Measurements from ENCODE around the gene MIER3. TPM values are rescaled to one million over a fixed set of nuclear protein-coding genes. Genes with fewer than 3 reads are reported as not detected.

The MIER3 gene
- total and polyA plus RNA-seq, 8 donors = 3.9 to 30.8 (median 8.9) TPM

DNA sequence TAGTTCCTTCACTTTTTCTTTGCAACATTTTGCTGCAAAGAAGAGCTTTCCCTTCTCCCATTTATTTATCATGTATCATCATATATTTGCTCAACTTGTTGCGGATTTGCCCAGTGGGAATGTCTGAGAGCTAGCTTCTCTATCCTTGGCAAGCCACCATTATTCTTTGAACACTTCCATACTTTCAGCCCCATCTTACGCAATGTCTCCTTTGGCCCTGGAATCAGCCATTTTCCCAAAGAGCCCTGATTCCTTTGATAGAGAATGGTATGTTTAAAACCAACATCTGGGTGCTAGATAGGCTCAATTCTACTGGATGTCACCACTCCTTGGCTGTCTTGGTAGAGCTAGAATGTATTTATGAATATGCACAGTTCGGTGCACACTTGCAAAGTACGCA is 55.2 kb downstream of the MIER3 start:
- H3K4me3 ChIP-seq = no peak overlapping the region
- 84 to 98% (median 98%) methylated on average over 4 of the region's 4 CpGs for WGBS, 5 donors

DNA sequence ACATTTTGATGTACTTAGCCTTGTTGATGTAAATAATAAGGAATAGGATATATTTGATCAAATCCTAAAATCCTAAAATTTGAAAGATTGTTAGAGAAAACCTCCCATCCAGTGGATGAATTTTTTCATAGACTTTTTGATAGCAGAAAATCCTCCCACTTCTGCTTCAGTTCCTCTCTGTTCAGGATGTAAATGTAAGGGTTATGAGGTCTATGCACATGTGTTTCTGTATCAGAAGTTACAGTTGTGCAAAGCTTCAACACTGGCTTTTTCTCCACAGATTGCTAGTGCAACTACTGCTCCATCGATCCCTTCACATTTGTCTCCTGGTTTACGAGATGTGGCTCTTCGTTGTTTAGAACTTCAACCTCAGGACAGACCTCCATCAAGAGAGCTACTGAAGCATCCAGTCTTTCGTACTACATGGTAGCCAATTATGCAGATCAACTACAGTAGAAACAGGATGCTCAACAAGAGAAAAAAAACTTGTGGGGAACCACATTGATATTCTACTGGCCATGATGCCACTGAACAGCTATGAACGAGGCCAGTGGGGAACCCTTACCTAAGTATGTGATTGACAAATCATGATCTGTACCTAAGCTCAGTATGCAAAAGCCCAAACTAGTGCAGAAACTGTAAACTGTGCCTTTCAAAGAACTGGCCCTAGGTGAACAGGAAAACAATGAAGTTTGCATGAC is 58.5 kb downstream of the MIER3 start:
- no peak overlapping the region for H3K4me3 ChIP-seq
- TF ChIP-seq, protein P1, sequence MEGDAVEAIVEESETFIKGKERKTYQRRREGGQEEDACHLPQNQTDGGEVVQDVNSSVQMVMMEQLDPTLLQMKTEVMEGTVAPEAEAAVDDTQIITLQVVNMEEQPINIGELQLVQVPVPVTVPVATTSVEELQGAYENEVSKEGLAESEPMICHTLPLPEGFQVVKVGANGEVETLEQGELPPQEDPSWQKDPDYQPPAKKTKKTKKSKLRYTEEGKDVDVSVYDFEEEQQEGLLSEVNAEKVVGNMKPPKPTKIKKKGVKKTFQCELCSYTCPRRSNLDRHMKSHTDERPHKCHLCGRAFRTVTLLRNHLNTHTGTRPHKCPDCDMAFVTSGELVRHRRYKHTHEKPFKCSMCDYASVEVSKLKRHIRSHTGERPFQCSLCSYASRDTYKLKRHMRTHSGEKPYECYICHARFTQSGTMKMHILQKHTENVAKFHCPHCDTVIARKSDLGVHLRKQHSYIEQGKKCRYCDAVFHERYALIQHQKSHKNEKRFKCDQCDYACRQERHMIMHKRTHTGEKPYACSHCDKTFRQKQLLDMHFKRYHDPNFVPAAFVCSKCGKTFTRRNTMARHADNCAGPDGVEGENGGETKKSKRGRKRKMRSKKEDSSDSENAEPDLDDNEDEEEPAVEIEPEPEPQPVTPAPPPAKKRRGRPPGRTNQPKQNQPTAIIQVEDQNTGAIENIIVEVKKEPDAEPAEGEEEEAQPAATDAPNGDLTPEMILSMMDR (IDR thresholded peaks at IDR 0.05) = no peak
- TF ChIP-seq POLR2AphosphoS5 (IDR thresholded peaks at IDR 0.05) (no peak), POLR2A (IDR thresholded peaks at IDR 0.05) (no peak), EP300 (IDR thresholded peaks at IDR 0.05) (no peak)
- 89 to 93% (median 92%) methylated on average over 5 of the region's 5 CpGs for WGBS, 5 donors
- intact Hi-C loops (cut with DNase I; ENCODE audit: low total_unique reads) = no loop called here
- no peaks in the 10 kb centered on the region for H3K27me3 ChIP-seq
- no peaks in the 10 kb centered on the region for H3K4me1 ChIP-seq
- DNase-seq = no peak
- H3K36me3 ChIP-seq = peaks cover 10 to 68% (median 55%) of the 10 kb centered on the region in 4 donors
- no peaks in the 10 kb centered on the region for H3K9me3 ChIP-seq
- H3K27ac ChIP-seq = no peak overlapping the region

More for the DNA sequence above, 55.2 kb downstream of the MIER3 start:
- Histone ChIP-seq H3K27ac (no peak overlapping the region), H3K4me1 (peaks cover 0 to 6% (median 0%) of the 10 kb centered on the region in 4 donors), H3K27me3 (no peaks in the 10 kb centered on the region), H3K9me3 (no peaks in the 10 kb centered on the region), H3K36me3 (peaks cover 7 to 35% (median 24%) of the 10 kb centered on the region in 4 donors)
- TF ChIP-seq, protein P1 (IDR thresholded peaks at IDR 0.05) = no peak
- TF ChIP-seq POLR2A (IDR thresholded peaks at IDR 0.05) (no peak), POLR2AphosphoS5 (IDR thresholded peaks at IDR 0.05) (no peak), EP300 (IDR thresholded peaks at IDR 0.05) (no peak)
- intact Hi-C loops (cut with DNase I; ENCODE audit: low total_unique reads) = no loop called here
- DNase-seq = no peak

DNA sequence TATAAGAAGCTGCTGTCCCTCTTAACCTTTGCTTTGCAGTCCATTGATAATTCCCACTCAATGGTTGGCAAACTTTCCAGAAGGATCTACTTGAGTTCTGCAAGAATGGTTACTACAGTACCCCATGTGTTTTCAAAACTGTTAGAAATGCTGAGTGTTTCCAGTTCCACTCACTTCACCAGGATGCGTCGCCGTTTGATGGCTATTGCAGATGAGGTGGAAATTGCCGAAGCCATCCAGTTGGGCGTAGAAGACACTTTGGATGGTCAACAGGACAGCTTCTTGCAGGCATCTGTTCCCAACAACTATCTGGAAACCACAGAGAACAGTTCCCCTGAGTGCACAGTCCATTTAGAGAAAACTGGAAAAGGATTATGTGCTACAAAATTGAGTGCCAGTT is 70.4 kb downstream of the MIER3 start:
- WGBS, 5 donors = 95 to 99% (median 97%) methylated on average over 5 of the region's 5 CpGs
- H3K4me3 ChIP-seq = no peak overlapping the region
- H3K9me3 ChIP-seq = no peaks in the 10 kb centered on the region
- no peaks in the 10 kb centered on the region for H3K4me1 ChIP-seq
- H3K27me3 ChIP-seq = no peaks in the 10 kb centered on the region
- H3K36me3 ChIP-seq = peaks cover 45 to 100% (median 96%) of the 10 kb centered on the region in 4 donors
- no peak overlapping the region for H3K27ac ChIP-seq
- intact Hi-C loops (cut with DNase I; ENCODE audit: low total_unique reads) = no loop called here
- no peak for DNase-seq
- TF ChIP-seq EP300 (IDR thresholded peaks at IDR 0.05) (no peak), POLR2A (IDR thresholded peaks at IDR 0.05) (no peak), POLR2AphosphoS5 (IDR thresholded peaks at IDR 0.05) (no peak)
- TF ChIP-seq, protein P1 (IDR thresholded peaks at IDR 0.05) = no peak

DNA sequence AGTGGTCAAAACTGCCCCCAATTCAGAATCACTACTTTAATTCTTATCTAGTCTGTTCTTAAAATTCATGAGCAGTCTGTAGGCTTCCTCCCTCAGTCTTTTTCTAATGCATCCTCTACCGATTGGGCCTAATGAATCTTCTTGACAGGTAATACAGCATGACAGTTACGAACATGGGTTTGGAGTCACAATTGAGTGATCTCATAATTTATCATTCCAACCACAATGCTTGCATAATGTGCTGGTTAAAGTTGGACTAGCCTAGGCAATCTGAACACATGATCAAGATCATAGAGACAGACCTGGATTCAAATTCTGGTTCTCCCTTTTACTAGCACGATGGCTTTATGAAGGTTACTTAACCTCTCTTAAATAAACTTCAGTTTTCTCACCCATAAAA is 75.6 kb downstream of the MIER3 start:
- TF ChIP-seq POLR2AphosphoS5 (IDR thresholded peaks at IDR 0.05) = no peak
- TF ChIP-seq, protein P1 (IDR thresholded peaks at IDR 0.05) = no peak
- TF ChIP-seq POLR2A (IDR thresholded peaks at IDR 0.05) = no peak
- Histone ChIP-seq H3K4me1 (no peaks in the 10 kb centered on the region), H3K9me3 (no peaks in the 10 kb centered on the region), H3K36me3 (peaks cover 30 to 98% (median 94%) of the 10 kb centered on the region in 4 donors), H3K4me3 (no peak overlapping the region), H3K27me3 (no peaks in the 10 kb centered on the region), H3K27ac (no peak overlapping the region)
- DNase-seq = no peak
- intact Hi-C loops (cut with DNase I; ENCODE audit: low total_unique reads) = no loop called here
- 79 to 84% (median 83%) methylated on average over 3 of the region's 3 CpGs for WGBS, 5 donors
